NCI-H187 (cell line): ENCODE results near the gene NEB.

Experiments
- DNase-seq, 2 experiments: peaks; one replicate each; lab custom pipeline; 2025; lab: John Stamatoyannopoulos, UW

Gene NEB

DNA sequence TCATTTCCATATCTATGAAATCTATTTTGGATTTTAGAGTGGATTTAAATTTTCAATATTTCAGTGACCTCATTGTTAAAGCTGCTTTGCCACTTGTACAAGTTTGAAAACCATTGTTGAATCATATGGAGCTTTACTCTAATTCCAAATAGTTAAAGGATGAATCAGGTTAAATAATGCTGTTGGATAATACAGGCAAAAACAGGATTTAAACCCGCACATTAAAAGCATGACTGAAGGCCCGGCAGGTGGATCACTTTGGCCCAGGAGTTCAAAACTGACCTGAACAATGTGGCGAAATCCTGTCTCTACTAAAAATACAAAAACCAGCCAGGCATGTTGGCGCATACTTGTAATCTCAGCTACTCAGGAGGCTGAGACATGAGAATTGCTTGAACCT, 256.3 kb downstream of the NEB start:
- no peak for DNase-seq

GRCh38 chr2:151476287-151476686, 258.0 kb downstream of the NEB start:
- no peak for DNase-seq

GRCh38 chr2:151475071-151475470, 259.2 kb downstream of the NEB start:
- DNase-seq, result no peak

GRCh38 chr2:151472966-151473365, 261.3 kb downstream of the NEB start:
- DNase-seq, result no peak

GRCh38 chr2:151470556-151470955, 263.7 kb downstream of the NEB start:
- no peak for DNase-seq

DNA sequence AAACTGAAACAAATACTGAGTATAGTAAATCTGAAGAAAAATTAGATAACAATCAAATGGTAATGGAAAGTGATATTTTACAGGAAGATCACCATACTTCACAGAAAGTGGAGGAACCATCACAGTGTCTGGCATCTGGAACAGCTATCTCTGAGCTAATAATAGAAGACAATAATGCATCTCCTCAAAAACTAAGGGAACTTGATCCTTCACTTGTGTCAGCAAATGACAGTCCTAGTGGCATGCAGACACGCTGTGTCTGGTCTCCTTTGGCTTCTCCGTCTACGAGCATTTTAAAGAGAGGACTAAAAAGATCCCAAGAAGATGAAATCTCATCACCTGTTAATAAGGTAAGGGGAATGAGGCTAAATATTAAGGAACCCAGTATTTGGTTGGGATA, 268.5 kb downstream of the NEB start:
- DNase-seq, result no peak

DNA sequence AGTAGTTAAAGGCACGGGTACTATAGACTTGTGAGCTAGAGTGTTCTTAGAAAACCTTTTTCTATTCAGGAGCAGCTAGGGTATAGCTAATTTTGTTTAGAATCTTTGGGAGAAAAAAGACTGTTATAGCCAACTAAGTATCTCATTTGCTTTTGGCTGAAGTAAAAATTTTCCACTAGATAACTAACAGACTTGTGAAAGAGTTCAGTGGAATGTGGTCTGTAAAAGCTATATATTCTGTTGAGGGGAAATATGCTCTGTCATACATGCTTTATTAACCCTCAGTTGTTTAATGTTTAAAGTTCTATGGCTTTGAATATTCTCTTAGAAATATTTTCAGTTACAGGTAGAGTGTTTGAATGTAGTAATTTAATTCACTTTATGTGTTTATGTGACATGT, 274.9 kb downstream of the NEB start:
- DNase-seq, result no peak

GRCh38 chr2:151439127-151439526, 295.1 kb downstream of the NEB start:
- DNase-seq, result no peak

DNA sequence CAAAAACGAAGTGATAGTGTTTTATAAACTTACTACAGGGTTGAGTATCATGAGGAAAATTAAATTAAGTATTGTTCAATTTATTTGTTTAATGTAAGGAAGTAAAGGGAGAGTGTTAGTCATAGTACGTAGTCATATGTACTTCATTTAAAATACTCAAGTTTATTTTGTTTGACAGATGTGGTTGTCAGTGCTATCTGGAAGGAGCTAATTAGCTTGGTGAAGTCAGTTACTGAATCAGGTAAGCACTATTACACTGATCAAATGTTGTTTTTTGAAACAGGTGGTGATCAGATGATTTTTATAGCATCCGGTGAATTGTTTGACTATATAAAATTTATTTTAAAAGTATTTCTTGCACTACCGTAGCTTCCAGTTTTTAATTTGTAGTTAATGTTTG, 295.8 kb downstream of the NEB start:
- no peak for DNase-seq

GRCh38 chr2:151437630-151438029, 296.6 kb downstream of the NEB start:
- DNase-seq, result no peak
